GM12878 (cell line): Measurements from ENCODE around the gene UCP1. TPM values are rescaled to one million over a fixed set of nuclear protein-coding genes. Genes with fewer than 3 reads are reported as not detected.

Source experiments
- ATAC-seq: fragments of 200-7000 bp; cut with Tn5 transposase; 3 replicates; pipeline ENCODE4 v1.9.1; 2020; ENCODE audit warnings: mild to moderate bottlenecking, moderate library complexity
- BruUV-seq: library from RNA; stranded (reverse); fragments of 400-500 nt; replicated peaks from 2 replicates; lab custom pipeline; 2021; lab: Mats Ljungman, UMichigan
- CTCF ChIA-PET: fragments of 300-600 bp; sonication (Branson Sonifier 250); formaldehyde crosslinking; extraction: SDS; loops from one replicate; lab custom pipeline; 2021; ENCODE audit warnings: inconsistent platforms; lab: Yijun Ruan, JAX
- POLR2A ChIA-PET: fragments of 350-600 bp; formaldehyde crosslinking; extraction: SDS; loops from one replicate; lab custom pipeline; 2021; ENCODE audit warnings: inconsistent platforms; lab: Charles Lee
- RAD21 ChIA-PET: fragments of 300-600 bp; sonication (Branson Sonifier 250); formaldehyde crosslinking; loops from one replicate; lab custom pipeline; 2023; ENCODE audit warnings: antibody characterized with exemption; ENCODE audit not compliant: unreplicated experiment; lab: Charles Lee
- SMC1A ChIA-PET: fragments of 300-600 bp; sonication (Branson Sonifier 250); formaldehyde crosslinking; loops from one replicate; lab custom pipeline; 2023; ENCODE audit not compliant: unreplicated experiment, uncharacterized antibody; lab: Charles Lee
- DNase-seq: peaks from one replicate; pipeline ENCODE4 v3.0.0-alpha.2; 2011; ENCODE audit warnings: low read depth, low spot score
- FAIRE-seq: peaks from 3 replicates; lab custom pipeline; 2011; peaks lifted over from hg19 to GRCh38; lab: Jason Lieb, UNC
- H2AFZ ChIP-seq: 2 replicates; pipeline ENCODE4 v1.6.0; 2011; ENCODE audit warnings: low read depth, low read length, control low read depth; ENCODE audit not compliant: control insufficient read depth
- H3K27ac ChIP-seq: 2 replicates; pipeline ENCODE4 v1.5.1; 2011; ENCODE audit warnings: control low read depth; ENCODE audit not compliant: control insufficient read depth, insufficient read depth
- H3K27me3 ChIP-seq, 2 experiments: replicated peaks in 1 of 2; 2 replicates each; pipeline versions ENCODE4 v1.6.0 to v1.6.1; 2011; ENCODE audit warnings: low read length in 1 of 2; ENCODE audit not compliant: control insufficient read depth in 2 of 2, insufficient read depth in 2 of 2
- H3K36me3 ChIP-seq, 2 experiments: 2 replicates each; pipeline ENCODE4 v1.5.1; 2011; ENCODE audit warnings: low read length in 1 of 2; ENCODE audit not compliant: control insufficient read depth in 2 of 2, insufficient read depth in 2 of 2
- H3K4me1 ChIP-seq: 2 replicates; pipeline ENCODE4 v1.6.1; 2011; ENCODE audit warnings: mild to moderate bottlenecking, low read length, moderate library complexity, mixed read lengths; ENCODE audit not compliant: control insufficient read depth, insufficient read depth
- H3K4me2 ChIP-seq: 2 replicates; pipeline ENCODE4 v1.6.0; 2011; ENCODE audit warnings: control low read depth; ENCODE audit not compliant: control insufficient read depth, insufficient read depth
- H3K4me3 ChIP-seq: fragments of 200-600 bp; sonication (generic); 2 replicates; pipeline ENCODE4 v1.5.1; 2016
- H3K79me2 ChIP-seq: 2 replicates; pipeline ENCODE4 v1.6.0; 2011; ENCODE audit warnings: low read length; ENCODE audit not compliant: control insufficient read depth, insufficient read depth
- H3K9ac ChIP-seq: 2 replicates; pipeline ENCODE4 v1.8.0; 2011; ENCODE audit warnings: low read length, control low read depth, mixed read lengths; ENCODE audit not compliant: control insufficient read depth, insufficient read depth
- H3K9me3 ChIP-seq: replicated peaks from 3 replicates; pipeline ENCODE4 v1.5.1; 2011; ENCODE audit warnings: mild to moderate bottlenecking, low read length; ENCODE audit not compliant: control insufficient read depth, insufficient read depth
- H4K20me1 ChIP-seq: 2 replicates; pipeline ENCODE4 v1.6.0; 2011; ENCODE audit not compliant: control insufficient read depth, insufficient read depth
- ATF2 ChIP-seq: IDR thresholded peaks from 2 replicates; pipeline ENCODE4 v1.6.1; 2012; ENCODE audit warnings: low read length, inconsistent platforms
- CBFB ChIP-seq: IDR thresholded peaks from 2 replicates; pipeline ENCODE4 v1.6.1; 2016; ENCODE audit warnings: antibody characterized with exemption, low read depth
- CHD2 ChIP-seq: IDR thresholded peaks from 2 replicates; pipeline ENCODE4 v1.6.1; 2011; ENCODE audit warnings: low read depth, low read length, improper control_type of control experiment, borderline replicate concordance
- FOS ChIP-seq: IDR thresholded peaks from 3 replicates; pipeline ENCODE4 v1.6.1; 2011; ENCODE audit warnings: borderline replicate concordance; ENCODE audit not compliant: insufficient read length; ENCODE audit errors: extremely low read depth
- IRF5 ChIP-seq: fragments of 450-650 bp; IDR thresholded peaks from 2 replicates; pipeline ENCODE4 v1.6.1; 2017; ENCODE audit warnings: borderline replicate concordance
- NFXL1 ChIP-seq: fragments of 450-650 bp; IDR thresholded peaks from 2 replicates; pipeline ENCODE4 v1.6.1; 2017; ENCODE audit warnings: antibody characterized with exemption, mild to moderate bottlenecking, borderline replicate concordance
- PAX8 ChIP-seq: fragments of 450-650 bp; IDR thresholded peaks from 2 replicates; pipeline ENCODE4 v1.6.1; 2017; ENCODE audit warnings: mild to moderate bottlenecking, moderate library complexity
- PKNOX1 ChIP-seq: fragments of 450-650 bp; IDR thresholded peaks from 2 replicates; pipeline ENCODE4 v1.6.1; 2016; ENCODE audit warnings: mild to moderate bottlenecking
- PML ChIP-seq: IDR thresholded peaks from 2 replicates; pipeline ENCODE4 v1.6.1; 2012; ENCODE audit warnings: low read length, inconsistent platforms
- RAD21 ChIP-seq: IDR thresholded peaks from 2 replicates; pipeline ENCODE4 v1.6.1; 2011; ENCODE audit warnings: mild to moderate bottlenecking, low read depth, low read length, moderate library complexity; ENCODE audit not compliant: insufficient read depth
- RELA ChIP-seq: fragments of 450-650 bp; IDR thresholded peaks from 2 replicates; pipeline ENCODE4 v1.8.0; 2014; ENCODE audit warnings: borderline replicate concordance; ENCODE audit not compliant: partially characterized antibody
- RUNX3 ChIP-seq: IDR thresholded peaks from 2 replicates; pipeline ENCODE4 v1.6.1; 2012; ENCODE audit warnings: low read length, inconsistent platforms
- SP1 ChIP-seq: IDR thresholded peaks from one replicate; pipeline ENCODE4 v1.6.1; 2011; ENCODE audit warnings: low read depth, low read length
- TBL1XR1 ChIP-seq: IDR thresholded peaks from 2 replicates; pipeline ENCODE4 v1.6.1; 2012; ENCODE audit warnings: low read depth, low read length, improper control_type of control experiment
- ZBTB4 ChIP-seq: fragments of 450-650 bp; formaldehyde crosslinking; IDR thresholded peaks from 2 replicates; pipeline ENCODE4 v1.4.0; 2022; ENCODE audit warnings: mild to moderate bottlenecking, moderate library complexity
- WGBS: methylation state at CpG from one replicate; pipeline ENCODE4 v1.1.6; 2016; ENCODE audit warnings: low lambda C conversion rate; ENCODE audit not compliant: insufficient replicate concordance, insufficient coverage; ENCODE audit errors: missing lambda C conversion rate; 5-methylcytosine and 5-hydroxymethylcytosine counted together
- in situ Hi-C: fragments of 300-500 bp; cut with MboI; formaldehyde crosslinking; loops from 9 replicates; pipeline ENCODE4 v1.14.3; 2018; ENCODE audit warnings: mixed read lengths
- intact Hi-C: fragments of 100-400 bp; cut with micrococcal nuclease; formaldehyde crosslinking; loops from one replicate; pipeline ENCODE4 v1.14.2; 2022; ENCODE audit not compliant: unreplicated experiment
- polyA plus RNA-seq, 11 experiments: library from polyadenylated mRNA; depleted of rRNA in 4 of 11; unstranded in 6 of 11; stranded (reverse) in 5 of 11; fragments of >200 nt; fragmentation: Nextera tagmentation in 4 of 11; fragmentation: Illumina TruSeq in 1 of 11; extraction: Ambion mirVana in 4 of 11; extraction: Trizol in 1 of 11; gene quantifications; 1 replicate in 1 of 11; 2 replicates in 10 of 11; pipeline versions ENCODE4 v1.2.1 to v1.2.3, GENCODE V29; 2011 to 2016; ENCODE audit warnings: inconsistent platforms in 2 of 11, missing spikeins in 2 of 11, low read depth in 1 of 11
- total RNA-seq, 4 experiments: library from RNA; depleted of rRNA in 3 of 4; stranded (reverse); fragments of >200 nt in 3 of 4; fragmentation: Illumina TruSeq in 1 of 4; extraction: Trizol in 1 of 4; gene quantifications; 2 replicates each; pipeline versions ENCODE4 v1.2.1 to v1.2.3, GENCODE V29; 2013 to 2021

Gene UCP1
- total and polyA plus RNA-seq, 10 of the 15 experiments (the other 5 are each of a cell fraction or from before 2014, with no cell fraction given) = not detected

- Histone ChIP-seq H3K9me3 (no peaks in the 10 kb centered on the region), H3K9ac (no peak overlapping the region), H3K36me3 (no peaks in the 10 kb centered on the region), H3K79me2 (no peaks in the 10 kb centered on the region), H3K4me1 (peaks cover 10% of the 10 kb centered on the region), H3K27ac (no peak overlapping the region), H3K4me3 (peak overlapping the region; percentile 2; the same call in 1 of the 2 replicates), H4K20me1 (no peaks in the 10 kb centered on the region), H3K4me2 (peak overlapping the region; percentile 64), H3K27me3 (no peaks in the 10 kb centered on the region), H2AFZ (no peak overlapping the region)
- ChIA-PET RAD21 (interaction anchor here (0.6 to 1.4 kb wide), 4 partner anchors 32 to 1776 kb away, joined by 3 to 5 read pairs (median 4); partner anchors contain the start of gene ELMOD2), POLR2A (interaction anchor here (1.3 to 2.0 kb wide), 2 partner anchors 9 to 32 kb away, joined by 3 to 9 read pairs; partner anchors contain the start of gene ELMOD2), SMC1A (interaction anchor here (0.7 to 2.0 kb wide), 8 partner anchors 11 to 294 kb away, joined by 3 to 11 read pairs (median 4); partner anchors contain the start of gene ELMOD2), CTCF (interaction anchor here (1.1 to 2.8 kb wide), 5 partner anchors 18 to 197 kb away, joined by 3 to 23 read pairs (median 6); partner anchors contain the start of genes ELMOD2 and SCOC)
- intact Hi-C loops (no loop called here), in situ Hi-C loops (no loop called here)
- peak; percentile 64 for DNase-seq
- ATAC-seq = peak; percentile 99
- WGBS = 4% methylated on average over 6 of the region's 6 CpGs
- BruUV-seq = no TSS peak
- peak; percentile 57 for FAIRE-seq
- TF ChIP-seq RAD21 (no peak), ZBTB4 (CRISPR knock-in tag) (no peak), PML (peak; percentile 71), IRF5 (no peak), CHD2 (0 out of 2 replicates have a peak, but pooled peaks have one; percentile 27), PKNOX1 (peak; percentile 24; the same call in 1 of the 2 replicates), RELA (peak; percentile 34), ATF2 (peak; percentile 83), TBL1XR1 (peak; percentile 27; the same call in 1 of the 2 replicates), PAX8 (no peak), CBFB (peak; percentile 87), SP1 (no peak), RUNX3 (peak; percentile 98), NFXL1 (no peak), FOS (no peak)
Observed at GRCh38 chr4:140556372-140557085, 12.2 kb downstream of the UCP1 start.
